DND-41 (cell line): ENCODE data around the gene SND1.

Experiments
- ATAC-seq: fragments of 200-7000 bp; cut with Tn5 transposase; 3 replicates; pipeline ENCODE4 v1.9.1; 2021; ENCODE audit warnings: low read depth; ENCODE audit not compliant: insufficient read depth
- DNase-seq: peaks from one replicate; pipeline ENCODE4 v3.0.0-alpha.2; 2020
- H2AFZ ChIP-seq: 2 replicates; pipeline ENCODE4 v1.6.0; 2012; ENCODE audit warnings: low read depth, low read length
- H3K27ac ChIP-seq: 2 replicates; pipeline ENCODE4 v1.5.1; 2012; ENCODE audit warnings: low read length, inconsistent platforms
- H3K27me3 ChIP-seq: fragments of 200-600 bp; sonication (generic); 2 replicates; pipeline ENCODE4 v1.6.0; 2012; ENCODE audit warnings: low read length, mild to moderate bottlenecking, inconsistent platforms; ENCODE audit not compliant: insufficient read depth, poor library complexity
- H3K36me3 ChIP-seq: 2 replicates; pipeline ENCODE4 v1.5.1; 2012; ENCODE audit warnings: low read length, inconsistent platforms; ENCODE audit not compliant: insufficient read depth
- H3K4me1 ChIP-seq: 2 replicates; pipeline ENCODE4 v1.5.1; 2012; ENCODE audit warnings: mild to moderate bottlenecking, low read length; ENCODE audit not compliant: insufficient read depth
- H3K4me2 ChIP-seq: 2 replicates; pipeline ENCODE4 v1.6.0; 2012; ENCODE audit warnings: mild to moderate bottlenecking, moderate library complexity, low read length, inconsistent platforms; ENCODE audit not compliant: insufficient read depth
- H3K4me3 ChIP-seq, 2 experiments: fragments of 200-600 bp in 1 of 2; shearing (Covaris generic) in 1 of 2; 2 replicates each; pipeline ENCODE4 v1.5.1; 2012 to 2016; ENCODE audit warnings: inconsistent platforms in 2 of 2, low read length in 2 of 2, mild to moderate bottlenecking in 2 of 2, low read depth in 1 of 2, moderate library complexity in 1 of 2
- H3K79me2 ChIP-seq: 2 replicates; pipeline ENCODE4 v1.6.0; 2012; ENCODE audit warnings: low read length, inconsistent platforms; ENCODE audit not compliant: insufficient read depth
- H3K9ac ChIP-seq: 2 replicates; pipeline ENCODE4 v1.6.0; 2012; ENCODE audit warnings: low read depth, mild to moderate bottlenecking, inconsistent platforms, low read length, moderate library complexity
- H3K9me3 ChIP-seq: 2 replicates; pipeline ENCODE4 v1.5.1; 2012; ENCODE audit warnings: low read length, moderate library complexity, mild to moderate bottlenecking, inconsistent platforms; ENCODE audit not compliant: insufficient read depth, severe bottlenecking
- H4K20me1 ChIP-seq: 2 replicates; pipeline ENCODE4 v1.6.0; 2012; ENCODE audit warnings: low read length; ENCODE audit not compliant: insufficient read depth
- CTCF ChIP-seq: IDR thresholded peaks from 2 replicates; pipeline ENCODE4 v1.5.1; 2012; ENCODE audit warnings: borderline replicate concordance, low read length, moderate library complexity, mild to moderate bottlenecking; ENCODE audit not compliant: poor library complexity, severe bottlenecking; ENCODE audit errors: extremely low read depth
- EZH2 ChIP-seq: IDR thresholded peaks from 3 replicates; pipeline ENCODE4 v1.6.1; 2012; ENCODE audit warnings: borderline replicate concordance, low read depth, mild to moderate bottlenecking, moderate library complexity, low read length, inconsistent platforms; ENCODE audit not compliant: severe bottlenecking

Gene SND1

GRCh38 chr7:127612263-127612662 is 39.7 kb upstream of the SND1 start:
- H3K4me2 ChIP-seq = no peak overlapping the region
- no peak overlapping the region for H3K4me3 ChIP-seq
- H3K9ac ChIP-seq = no peak overlapping the region
- H3K36me3 ChIP-seq = no peaks in the 10 kb centered on the region
- no peaks in the 10 kb centered on the region for H4K20me1 ChIP-seq
- H2AFZ ChIP-seq = no peak overlapping the region
- peaks cover 23% of the 10 kb centered on the region for H3K9me3 ChIP-seq
- no peak for ATAC-seq
- peaks cover 22% of the 10 kb centered on the region for H3K27me3 ChIP-seq
- DNase-seq = no peak
- H3K79me2 ChIP-seq = no peaks in the 10 kb centered on the region
- no peaks in the 10 kb centered on the region for H3K4me1 ChIP-seq
- no peak overlapping the region for H3K27ac ChIP-seq
- no peak for TF ChIP-seq EZH2

- Histone ChIP-seq H3K9me3 (no peaks in the 10 kb centered on the region), H3K27me3 (peaks cover 55% of the 10 kb centered on the region), H3K27ac (no peak overlapping the region), H3K4me1 (no peaks in the 10 kb centered on the region), H3K9ac (no peak overlapping the region), H3K4me2 (no peak overlapping the region), H3K36me3 (no peaks in the 10 kb centered on the region), H2AFZ (no peak overlapping the region), H4K20me1 (no peaks in the 10 kb centered on the region), H3K79me2 (no peaks in the 10 kb centered on the region), H3K4me3 (no peak overlapping the region)
- no peak for ATAC-seq
- TF ChIP-seq CTCF (no peak), EZH2 (no peak)
- no peak for DNase-seq
Measured at GRCh38 chr7:127616724-127617123, 35.3 kb upstream of the SND1 start.

- Histone ChIP-seq H3K9me3 (no peaks in the 10 kb centered on the region), H3K4me2 (no peak within 1 kb of the TSS), H3K27me3 (peaks cover 55% of the 10 kb centered on the region), H3K36me3 (no peaks in the 10 kb centered on the region), H4K20me1 (no peaks in the 10 kb centered on the region), H3K27ac (no peak within 1 kb of the TSS), H3K79me2 (no peaks in the 10 kb centered on the region), H3K9ac (no peak within 1 kb of the TSS), H3K4me1 (no peaks in the 10 kb centered on the region), H2AFZ (no peak within 1 kb of the TSS), H3K4me3 (no peak within 1 kb of the TSS)
- DNase-seq (no peak), ATAC-seq (no peak)
- TF ChIP-seq EZH2 (no peak), CTCF (no peak)
Measured at GRCh38 chr7:127618042-127618441, 34.0 kb upstream of the SND1 start, which contains the start of gene PAX4. PAX4 (minus strand) TSS chr7:127618142; CDS start chr7:127615928, 2,214 bp downstream.

- ATAC-seq = no peak
- no peak overlapping the region for H2AFZ ChIP-seq
- peaks cover 55% of the 10 kb centered on the region for H3K27me3 ChIP-seq
Measured at GRCh38 chr7:127618775-127619174, 33.2 kb upstream of the SND1 start.

More at GRCh38 chr7:127618775-127619174, 33.2 kb upstream of the SND1 start:
- Histone ChIP-seq H3K27ac (no peak overlapping the region), H3K4me3 (no peak overlapping the region), H3K9me3 (no peaks in the 10 kb centered on the region), H3K36me3 (no peaks in the 10 kb centered on the region), H3K4me2 (no peak overlapping the region), H4K20me1 (no peaks in the 10 kb centered on the region), H3K4me1 (no peaks in the 10 kb centered on the region), H3K79me2 (no peaks in the 10 kb centered on the region), H3K9ac (no peak overlapping the region)
- DNase-seq = no peak
- no peak for TF ChIP-seq EZH2
